Measurements from ENCODE around the gene TBC1D22A. TPM values are rescaled to one million over a fixed set of nuclear protein-coding genes. Genes with fewer than 3 reads are reported as not detected.

TBC1D22A gene
- polyA plus RNA-seq, 1 experiment: 24.2 TPM

- CTCF ChIA-PET: no interaction called here
- DNase-seq (ENCODE audit: low read depth): no peak
- H3K36me3 ChIP-seq (ENCODE audit: control insufficient read depth, insufficient read depth, low read length): peaks cover 4% of the 10 kb centered on the region
- POLR2A ChIA-PET: no interaction called here
- H3K4me3 ChIP-seq (ENCODE audit: low read depth, low read length): no peak overlapping the region
- H3K27me3 ChIP-seq (ENCODE audit: control insufficient read depth, insufficient read depth, low read length): no peaks in the 10 kb centered on the region
- TF ChIP-seq, protein P1, sequence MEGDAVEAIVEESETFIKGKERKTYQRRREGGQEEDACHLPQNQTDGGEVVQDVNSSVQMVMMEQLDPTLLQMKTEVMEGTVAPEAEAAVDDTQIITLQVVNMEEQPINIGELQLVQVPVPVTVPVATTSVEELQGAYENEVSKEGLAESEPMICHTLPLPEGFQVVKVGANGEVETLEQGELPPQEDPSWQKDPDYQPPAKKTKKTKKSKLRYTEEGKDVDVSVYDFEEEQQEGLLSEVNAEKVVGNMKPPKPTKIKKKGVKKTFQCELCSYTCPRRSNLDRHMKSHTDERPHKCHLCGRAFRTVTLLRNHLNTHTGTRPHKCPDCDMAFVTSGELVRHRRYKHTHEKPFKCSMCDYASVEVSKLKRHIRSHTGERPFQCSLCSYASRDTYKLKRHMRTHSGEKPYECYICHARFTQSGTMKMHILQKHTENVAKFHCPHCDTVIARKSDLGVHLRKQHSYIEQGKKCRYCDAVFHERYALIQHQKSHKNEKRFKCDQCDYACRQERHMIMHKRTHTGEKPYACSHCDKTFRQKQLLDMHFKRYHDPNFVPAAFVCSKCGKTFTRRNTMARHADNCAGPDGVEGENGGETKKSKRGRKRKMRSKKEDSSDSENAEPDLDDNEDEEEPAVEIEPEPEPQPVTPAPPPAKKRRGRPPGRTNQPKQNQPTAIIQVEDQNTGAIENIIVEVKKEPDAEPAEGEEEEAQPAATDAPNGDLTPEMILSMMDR (IDR thresholded peaks at IDR 0.05; ENCODE audit: insufficient read depth, low read depth, low read length): no peak
Measured at GRCh38 chr22:47032091-47032943, 269.9 kb downstream of the TBC1D22A start.

DNA sequence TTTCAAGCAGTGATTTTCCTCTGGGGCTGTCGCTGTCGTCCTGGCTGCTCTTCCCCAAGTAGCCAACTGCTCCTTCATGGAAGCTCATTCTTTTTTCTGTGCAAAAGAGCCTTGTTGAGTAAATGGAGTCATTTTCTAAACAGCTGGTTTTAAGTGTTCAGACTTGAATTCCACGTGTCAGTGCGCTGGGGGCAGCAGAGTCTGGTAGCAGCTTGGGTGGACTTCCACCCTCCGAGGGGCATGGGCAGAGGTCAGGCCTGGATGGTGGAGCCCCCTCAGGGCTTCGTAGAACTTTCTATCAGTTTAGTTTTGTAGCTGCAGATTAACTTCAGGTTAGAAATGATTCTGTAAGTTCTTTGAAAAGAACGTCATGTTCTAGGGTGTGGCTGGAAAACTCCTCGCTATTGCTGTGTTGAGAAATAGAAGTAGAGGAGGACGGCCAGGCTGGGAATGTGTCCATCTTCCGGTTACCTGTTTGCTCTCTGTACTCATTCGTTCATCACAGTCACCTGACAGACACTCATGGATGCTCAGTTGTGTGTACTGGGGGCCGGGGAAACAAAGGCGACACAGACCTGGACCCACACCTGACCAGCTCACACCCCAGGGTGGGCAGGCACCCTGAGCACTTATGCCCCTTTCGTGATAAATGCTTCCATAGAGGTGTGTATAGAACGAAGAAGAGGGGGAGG is 270.7 kb downstream of the TBC1D22A start:
- H3K27me3 ChIP-seq (ENCODE audit: control insufficient read depth, insufficient read depth, low read length): no peaks in the 10 kb centered on the region
- no peak overlapping the region for H3K4me3 ChIP-seq (ENCODE audit: low read depth, low read length)
- H3K36me3 ChIP-seq (ENCODE audit: control insufficient read depth, insufficient read depth, low read length): peaks cover 4% of the 10 kb centered on the region
- TF ChIP-seq, protein P1 (IDR thresholded peaks at IDR 0.05; ENCODE audit: insufficient read depth, low read depth, low read length): no peak
- CTCF ChIA-PET: no interaction called here
- POLR2A ChIA-PET: no interaction called here
- DNase-seq (ENCODE audit: low read depth): no peak

DNA sequence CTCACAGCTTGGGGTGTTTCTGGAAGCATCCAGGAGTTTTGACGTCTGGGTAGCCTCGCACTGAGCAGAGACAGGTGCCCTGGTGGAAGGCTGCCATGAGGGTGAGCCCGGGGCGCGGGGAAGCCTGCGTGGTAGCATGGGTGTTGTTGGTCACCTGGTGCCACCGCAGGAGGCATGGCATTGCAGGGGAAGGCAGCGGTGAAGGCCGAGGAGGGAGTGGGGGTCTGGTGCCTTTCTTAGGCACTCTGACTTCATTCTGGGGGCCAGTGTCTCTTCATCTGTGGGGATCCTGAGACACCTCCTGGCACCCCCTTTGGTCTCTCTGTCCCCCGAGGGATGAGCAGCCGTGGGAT is 271.2 kb downstream of the TBC1D22A start:
- ChIA-PET POLR2A (no interaction called here), CTCF (no interaction called here)
- Histone ChIP-seq H3K27me3 (ENCODE audit: control insufficient read depth, insufficient read depth, low read length) (no peaks in the 10 kb centered on the region), H3K36me3 (ENCODE audit: control insufficient read depth, insufficient read depth, low read length) (peaks cover 4% of the 10 kb centered on the region), H3K4me3 (ENCODE audit: low read depth, low read length) (no peak overlapping the region)
- TF ChIP-seq, protein P1 (IDR thresholded peaks at IDR 0.05; ENCODE audit: insufficient read depth, low read depth, low read length): no peak
- DNase-seq (ENCODE audit: low read depth): no peak

DNA sequence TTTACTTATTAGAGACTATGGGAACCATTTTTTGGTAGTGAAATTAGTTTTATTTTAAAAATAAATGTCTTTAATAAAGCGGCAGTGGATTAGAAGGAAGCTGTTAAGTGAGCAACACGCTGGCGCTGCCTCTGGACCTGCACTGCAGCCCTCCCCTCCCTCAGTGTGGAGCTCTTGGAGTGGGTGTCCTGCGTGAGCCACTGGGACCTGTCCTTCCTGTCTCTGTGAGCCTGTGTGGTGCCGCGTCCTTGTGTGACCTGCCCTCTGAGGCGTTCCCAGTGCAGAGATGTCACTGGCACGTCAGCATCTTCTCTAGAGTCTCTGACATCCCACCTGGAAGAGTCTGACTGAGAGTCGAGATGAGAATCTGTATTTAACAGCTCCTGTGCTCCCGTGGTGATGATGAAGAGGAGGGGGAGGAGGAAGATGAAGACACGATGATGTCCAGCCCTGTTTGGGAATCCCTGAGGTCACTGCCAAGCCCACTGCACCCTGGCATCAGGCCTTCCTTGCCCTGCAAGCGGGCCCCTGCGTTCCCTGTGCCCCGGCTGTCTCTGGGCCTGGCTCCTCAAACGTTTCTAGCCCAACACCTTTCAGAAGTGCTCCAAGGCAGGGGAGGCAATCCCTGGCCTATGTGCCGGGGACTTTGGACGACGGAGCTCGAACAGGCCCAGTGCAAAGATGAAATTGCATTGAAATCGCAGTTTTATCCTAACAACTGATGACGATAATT is 271.8 kb downstream of the TBC1D22A start:
- TF ChIP-seq, protein P1 (IDR thresholded peaks at IDR 0.05; ENCODE audit: insufficient read depth, low read depth, low read length): no peak
- H3K36me3 ChIP-seq (ENCODE audit: control insufficient read depth, insufficient read depth, low read length): peaks cover 4% of the 10 kb centered on the region
- ChIA-PET CTCF (no interaction called here), POLR2A (no interaction called here)
- DNase-seq (ENCODE audit: low read depth): no peak
- H3K27me3 ChIP-seq (ENCODE audit: control insufficient read depth, insufficient read depth, low read length): no peaks in the 10 kb centered on the region
- H3K4me3 ChIP-seq (ENCODE audit: low read depth, low read length): no peak overlapping the region

GRCh38 chr22:47034905-47035419 is 272.5 kb downstream of the TBC1D22A start:
- Histone ChIP-seq H3K27me3 (ENCODE audit: control insufficient read depth, insufficient read depth, low read length) (no peaks in the 10 kb centered on the region), H3K36me3 (ENCODE audit: control insufficient read depth, insufficient read depth, low read length) (peaks cover 4% of the 10 kb centered on the region), H3K4me3 (ENCODE audit: low read depth, low read length) (no peak overlapping the region)
- CTCF ChIA-PET: no interaction called here
- TF ChIP-seq, protein P1 (IDR thresholded peaks at IDR 0.05; ENCODE audit: insufficient read depth, low read depth, low read length): no peak
- no peak for DNase-seq (ENCODE audit: low read depth)
- POLR2A ChIA-PET: no interaction called here
